ENCODE data around the gene UXT. TPM values are rescaled to one million over a fixed set of nuclear protein-coding genes. Genes with fewer than 3 reads are reported as not detected.

Gene UXT
- total and polyA plus RNA-seq, 9 of the 15 experiments (the other 6 are each of a cell fraction or from before 2014, with no cell fraction given) = 141 to 300 (median 204) TPM

DNA sequence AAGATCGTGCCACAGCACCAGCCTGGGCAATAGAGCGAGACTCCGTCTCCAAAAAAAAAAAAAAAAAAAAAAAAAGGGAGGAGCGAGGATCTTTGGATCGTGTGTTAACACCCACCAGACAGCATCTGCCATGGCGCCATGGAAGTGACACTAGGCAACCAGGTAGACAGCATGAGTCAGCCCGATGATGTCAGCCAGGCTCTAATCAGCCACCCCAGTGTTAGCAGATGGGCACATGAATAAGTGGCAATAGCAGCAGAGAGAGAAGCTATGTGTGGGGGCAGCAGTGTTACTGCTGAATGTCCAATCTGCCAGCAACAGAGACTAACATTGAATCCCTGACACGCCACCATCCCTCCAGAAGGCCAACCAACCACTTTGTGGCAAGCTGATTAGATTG lies 45.9 kb downstream of the UXT start:
- intact Hi-C loops (cut with micrococcal nuclease) = no loop called here

More for the DNA sequence above, 45.9 kb downstream of the UXT start:
- no peak overlapping the region for H3K9ac ChIP-seq (ENCODE audit: insufficient read depth in 1 of 2, low read depth in 2 of 2, low read length in 2 of 2)
- in situ Hi-C loops (cut with MboI) = no loop called here
- H3K79me2 ChIP-seq (ENCODE audit: control insufficient read depth, insufficient read depth, low read length) = no peaks in the 10 kb centered on the region
- CTCF ChIA-PET (ENCODE audit: low intra/inter-chr PET ratio) = no interaction called here
- no peak overlapping the region for H3K4me3 ChIP-seq
- no peaks in the 10 kb centered on the region for H3K9me1 ChIP-seq (ENCODE audit: control insufficient read depth, insufficient read depth, low read length)
- FAIRE-seq (peak; percentile 15), ATAC-seq (no peak), DNase-seq (ENCODE audit: extremely low read depth in 1 of 4, low spot score in 3 of 4) (peak in 1 of 4 experiments; percentile 24)
- H3K9me3 ChIP-seq (replicated peaks; ENCODE audit: control insufficient read depth, insufficient read depth, low read depth, low read length) = 0 out of 2 replicates have a peak, but pooled peaks cover 2% of the 10 kb centered on the region
- H4K20me1 ChIP-seq (replicated peaks; ENCODE audit: control insufficient read depth, insufficient read depth, low read length) = no peaks in the 10 kb centered on the region
- H3K27me3 ChIP-seq (ENCODE audit: control insufficient read depth in 2 of 2, insufficient read depth in 2 of 2, low read length in 2 of 2) = peaks cover 0 to 14% of the 10 kb centered on the region in 2 experiments; a peak in 3 of 5 replicates
- H3K4me2 ChIP-seq (ENCODE audit: insufficient read depth, low read length) = no peak overlapping the region
- 20% methylated on average over 1 of the region's 8 CpGs for WGBS (ENCODE audit: insufficient coverage, low coverage, missing lambda C conversion rate)
- no peaks in the 10 kb centered on the region for H3K36me3 ChIP-seq (ENCODE audit: control insufficient read depth, insufficient read depth, low read length)
- TF ChIP-seq CBFA2T3 (IDR thresholded peaks at IDR 0.05) = peak; percentile 77
- 0 out of 2 replicates have a peak, but pooled peaks have one; percentile 7 for TF ChIP-seq CREM (IDR thresholded peaks at IDR 0.05; ENCODE audit: low read depth)
- TF ChIP-seq JUND (IDR thresholded peaks at IDR 0.05; ENCODE audit: borderline replicate concordance, low read depth, low read length) = peak; percentile 75
- peak; percentile 27; the same call in 1 of the 3 replicates for TF ChIP-seq JUND (tag; IDR thresholded peaks at IDR 0.05; ENCODE audit: borderline replicate concordance, low read depth, low read length)
- TF ChIP-seq, protein P1, sequence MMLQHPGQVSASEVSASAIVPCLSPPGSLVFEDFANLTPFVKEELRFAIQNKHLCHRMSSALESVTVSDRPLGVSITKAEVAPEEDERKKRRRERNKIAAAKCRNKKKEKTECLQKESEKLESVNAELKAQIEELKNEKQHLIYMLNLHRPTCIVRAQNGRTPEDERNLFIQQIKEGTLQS (IDR thresholded peaks at IDR 0.05) = peak; percentile 86
- TF ChIP-seq, protein P1 (CRISPR knock-in tag; conservative IDR thresholded peaks at IDR 0.05) = no peak
- TF ChIP-seq YY1 (IDR thresholded peaks at IDR 0.05; ENCODE audit: borderline replicate concordance in 1 of 3, control insufficient read depth in 1 of 3, extremely low read depth in 1 of 3, insufficient read depth in 3 of 3, insufficient read length in 1 of 3, insufficient replicate concordance in 2 of 3, low read depth in 1 of 3, low read length in 2 of 3) = peak in 1 of 3 experiments; percentile 14
- peak; percentile 70 for TF ChIP-seq JUN (IDR thresholded peaks at IDR 0.05; ENCODE audit: borderline replicate concordance, low read depth, low read length)
- TF ChIP-seq JUN (CRISPR knock-in tag; IDR thresholded peaks at IDR 0.05; ENCODE audit: borderline replicate concordance) = no peak
- TF ChIP-seq FUS (optimal IDR thresholded peaks at IDR 0.05; ENCODE audit: low read depth, low read length) = no peak
- 0 out of 2 replicates have a peak, but pooled peaks have one; percentile 15 for TF ChIP-seq FOSL1 (tag; conservative IDR thresholded peaks at IDR 0.05)
- 0 out of 2 replicates have a peak, but pooled peaks have one; percentile 17 for TF ChIP-seq ARID1B (IDR thresholded peaks at IDR 0.05)
- TF ChIP-seq NFE2 (IDR thresholded peaks at IDR 0.05; ENCODE audit: low read depth) = peak; percentile 32; the same call in 1 of the 2 replicates
- no peak for TF ChIP-seq KDM1A (IDR thresholded peaks at IDR 0.05)
- TF ChIP-seq TSC22D4 (tag; IDR thresholded peaks at IDR 0.05) = no peak
- peak; percentile 64 for TF ChIP-seq CBFA2T2 (conservative IDR thresholded peaks at IDR 0.05)
- peak; percentile 12; the same call in 1 of the 2 replicates for TF ChIP-seq RFX1 (IDR thresholded peaks at IDR 0.05)
- no peak overlapping the region for H2AFZ ChIP-seq (ENCODE audit: low read depth, low read length)
- H3K4me1 ChIP-seq (replicated peaks in 1 of 2; ENCODE audit: control insufficient read depth in 2 of 2, insufficient read depth in 2 of 2, low read length in 2 of 2) = peaks cover 7% of the 10 kb centered on the region in 2 experiments; a peak in 4 of 5 replicates
- H3K27ac ChIP-seq (ENCODE audit: extremely low read depth, low read depth, low read length) = no peak overlapping the region
- BruUV-seq (replicated peaks) = no TSS peak
- POLR2A ChIA-PET = no interaction called here
